Measurements from ENCODE around the gene ZFAND5.

DNA sequence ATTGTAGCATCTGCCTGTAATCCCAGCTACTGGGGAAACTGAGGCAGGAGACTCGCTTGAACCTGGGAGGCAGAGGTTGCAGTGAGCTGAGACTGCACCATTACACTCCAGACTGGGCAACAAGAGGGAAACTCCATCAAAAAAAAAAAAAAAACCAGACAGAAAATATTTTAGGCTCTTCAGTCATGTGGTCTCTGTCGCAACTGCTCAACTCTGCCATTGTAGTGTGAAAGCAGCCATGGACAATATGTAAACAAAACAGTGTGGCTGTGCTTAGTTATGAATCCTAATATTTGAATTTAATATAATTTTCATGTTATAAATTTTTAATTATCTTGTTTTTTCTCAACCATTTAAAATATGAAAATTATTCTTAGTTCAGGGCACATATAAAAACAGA lies 38.4 kb downstream of the ZFAND5 start:
- no peak for TF ChIP-seq CTCF (IDR thresholded peaks at IDR 0.05)
- TF ChIP-seq POLR2A (IDR thresholded peaks at IDR 0.05) = no peak

Data from vagina (tissue), 2 donors.